HL-60 (cell line): ENCODE measurements around the gene COMP.

ENCODE experiments used
- DNase-seq, 2 experiments: peaks; one replicate each; pipeline ENCODE4 v3.0.0-alpha.2; 2010 to 2020; ENCODE audit warnings: low read depth in 1 of 2, low spot score in 1 of 2
- H3K27ac ChIP-seq: fragments of 250-450 bp; sonication (Bioruptor Pico); replicated peaks from 2 replicates; pipeline ENCODE4 v1.5.1; 2020; ENCODE audit warnings: mild to moderate bottlenecking, moderate library complexity
- H3K27me3 ChIP-seq: fragments of 250-450 bp; sonication (Bioruptor Pico); 2 replicates; pipeline ENCODE4 v1.5.1; 2021; ENCODE audit warnings: mild to moderate bottlenecking, moderate library complexity; ENCODE audit not compliant: insufficient read depth, poor library complexity, severe bottlenecking
- H3K4me3 ChIP-seq: replicated peaks from 2 replicates; pipeline ENCODE4 v1.5.1; 2011; ENCODE audit warnings: mild to moderate bottlenecking, control low read depth, low read length; ENCODE audit not compliant: insufficient read depth
- GABPA ChIP-seq: IDR thresholded peaks from 2 replicates; pipeline ENCODE4 v1.6.1; 2012; ENCODE audit warnings: low read depth
- POLR2AphosphoS5 ChIP-seq: IDR thresholded peaks from 2 replicates; pipeline ENCODE4 v1.6.1; 2012; ENCODE audit warnings: low read depth
- SPI1 ChIP-seq: IDR thresholded peaks from 2 replicates; pipeline ENCODE4 v1.6.1; 2012; ENCODE audit warnings: low read depth, mild to moderate bottlenecking, borderline replicate concordance
- TF ChIP-seq, protein P1 (sequence below): IDR thresholded peaks from one replicate; pipeline ENCODE4 v1.5.1; 2011; ENCODE audit warnings: low read length, control low read depth, inconsistent platforms; ENCODE audit not compliant: insufficient read depth
- TF ChIP-seq, protein P2 (sequence below): IDR thresholded peaks from 2 replicates; pipeline ENCODE4 v1.6.1; 2012; ENCODE audit warnings: low read depth; ENCODE audit not compliant: insufficient replicate concordance

Gene COMP

DNA sequence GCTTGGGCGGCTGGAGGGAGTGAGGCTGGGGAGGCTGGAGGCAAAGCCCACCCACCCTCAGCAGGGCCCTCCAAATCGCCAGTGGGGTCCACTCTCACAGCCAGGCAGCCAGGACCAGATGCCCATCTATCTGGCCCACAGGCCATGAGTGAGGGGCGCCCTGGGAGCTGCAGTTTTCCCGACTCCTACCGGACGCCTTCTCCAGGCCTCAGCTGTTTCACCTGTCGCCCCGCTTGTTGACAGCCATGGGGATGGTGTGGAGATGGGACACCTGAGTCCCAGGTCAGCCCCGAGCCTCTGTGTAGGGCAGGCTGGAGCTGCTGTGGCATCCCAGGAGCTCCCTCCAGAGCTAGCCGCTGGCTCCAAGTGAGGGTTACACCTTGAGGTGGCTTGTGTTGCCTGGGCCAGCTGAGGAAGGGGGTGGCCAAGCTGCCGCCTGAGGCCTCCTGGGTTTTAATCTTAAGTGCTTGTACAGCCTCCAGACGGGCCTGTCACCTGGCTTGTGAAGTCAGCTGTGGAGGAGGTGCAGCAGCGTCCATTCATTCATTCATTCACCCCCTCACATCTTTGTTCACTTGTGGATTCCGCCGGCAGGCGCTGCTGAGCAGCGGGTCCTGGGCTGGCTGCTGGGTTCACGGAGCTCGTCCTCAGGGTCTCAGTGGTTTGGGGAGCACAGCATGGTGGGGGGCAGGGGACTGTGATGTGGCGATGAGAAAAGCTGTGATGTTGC is 52.0 kb downstream of the COMP start:
- no peaks in the 10 kb centered on the region for H3K27me3 ChIP-seq
- DNase-seq: no peak
- TF ChIP-seq GABPA (no peak), SPI1 (no peak), POLR2AphosphoS5 (no peak)
- TF ChIP-seq, protein P1, sequence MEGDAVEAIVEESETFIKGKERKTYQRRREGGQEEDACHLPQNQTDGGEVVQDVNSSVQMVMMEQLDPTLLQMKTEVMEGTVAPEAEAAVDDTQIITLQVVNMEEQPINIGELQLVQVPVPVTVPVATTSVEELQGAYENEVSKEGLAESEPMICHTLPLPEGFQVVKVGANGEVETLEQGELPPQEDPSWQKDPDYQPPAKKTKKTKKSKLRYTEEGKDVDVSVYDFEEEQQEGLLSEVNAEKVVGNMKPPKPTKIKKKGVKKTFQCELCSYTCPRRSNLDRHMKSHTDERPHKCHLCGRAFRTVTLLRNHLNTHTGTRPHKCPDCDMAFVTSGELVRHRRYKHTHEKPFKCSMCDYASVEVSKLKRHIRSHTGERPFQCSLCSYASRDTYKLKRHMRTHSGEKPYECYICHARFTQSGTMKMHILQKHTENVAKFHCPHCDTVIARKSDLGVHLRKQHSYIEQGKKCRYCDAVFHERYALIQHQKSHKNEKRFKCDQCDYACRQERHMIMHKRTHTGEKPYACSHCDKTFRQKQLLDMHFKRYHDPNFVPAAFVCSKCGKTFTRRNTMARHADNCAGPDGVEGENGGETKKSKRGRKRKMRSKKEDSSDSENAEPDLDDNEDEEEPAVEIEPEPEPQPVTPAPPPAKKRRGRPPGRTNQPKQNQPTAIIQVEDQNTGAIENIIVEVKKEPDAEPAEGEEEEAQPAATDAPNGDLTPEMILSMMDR: no peak
- TF ChIP-seq, protein P2, sequence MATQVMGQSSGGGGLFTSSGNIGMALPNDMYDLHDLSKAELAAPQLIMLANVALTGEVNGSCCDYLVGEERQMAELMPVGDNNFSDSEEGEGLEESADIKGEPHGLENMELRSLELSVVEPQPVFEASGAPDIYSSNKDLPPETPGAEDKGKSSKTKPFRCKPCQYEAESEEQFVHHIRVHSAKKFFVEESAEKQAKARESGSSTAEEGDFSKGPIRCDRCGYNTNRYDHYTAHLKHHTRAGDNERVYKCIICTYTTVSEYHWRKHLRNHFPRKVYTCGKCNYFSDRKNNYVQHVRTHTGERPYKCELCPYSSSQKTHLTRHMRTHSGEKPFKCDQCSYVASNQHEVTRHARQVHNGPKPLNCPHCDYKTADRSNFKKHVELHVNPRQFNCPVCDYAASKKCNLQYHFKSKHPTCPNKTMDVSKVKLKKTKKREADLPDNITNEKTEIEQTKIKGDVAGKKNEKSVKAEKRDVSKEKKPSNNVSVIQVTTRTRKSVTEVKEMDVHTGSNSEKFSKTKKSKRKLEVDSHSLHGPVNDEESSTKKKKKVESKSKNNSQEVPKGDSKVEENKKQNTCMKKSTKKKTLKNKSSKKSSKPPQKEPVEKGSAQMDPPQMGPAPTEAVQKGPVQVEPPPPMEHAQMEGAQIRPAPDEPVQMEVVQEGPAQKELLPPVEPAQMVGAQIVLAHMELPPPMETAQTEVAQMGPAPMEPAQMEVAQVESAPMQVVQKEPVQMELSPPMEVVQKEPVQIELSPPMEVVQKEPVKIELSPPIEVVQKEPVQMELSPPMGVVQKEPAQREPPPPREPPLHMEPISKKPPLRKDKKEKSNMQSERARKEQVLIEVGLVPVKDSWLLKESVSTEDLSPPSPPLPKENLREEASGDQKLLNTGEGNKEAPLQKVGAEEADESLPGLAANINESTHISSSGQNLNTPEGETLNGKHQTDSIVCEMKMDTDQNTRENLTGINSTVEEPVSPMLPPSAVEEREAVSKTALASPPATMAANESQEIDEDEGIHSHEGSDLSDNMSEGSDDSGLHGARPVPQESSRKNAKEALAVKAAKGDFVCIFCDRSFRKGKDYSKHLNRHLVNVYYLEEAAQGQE: no peak
- no peak overlapping the region for H3K27ac ChIP-seq
- H3K4me3 ChIP-seq: no peak overlapping the region

DNA sequence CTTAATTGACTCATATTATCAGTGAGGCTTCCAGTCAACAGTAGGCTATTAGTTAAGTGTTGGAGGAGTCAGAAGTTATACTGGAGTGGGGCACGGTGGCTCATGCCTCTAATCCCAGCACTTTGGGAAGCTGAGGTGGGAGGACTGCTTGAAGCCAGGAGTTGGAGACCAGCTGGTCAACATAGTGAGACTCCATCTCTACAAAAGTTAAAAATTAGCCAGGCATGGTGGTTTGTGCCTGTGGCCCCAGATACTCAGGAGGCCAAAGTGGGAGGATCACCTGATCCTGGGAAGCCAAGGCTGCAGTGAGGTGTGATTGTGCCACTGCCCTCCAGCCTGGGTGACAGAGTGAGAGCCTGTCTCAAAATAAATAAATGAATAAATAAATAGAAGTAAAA is 53.2 kb downstream of the COMP start:
- H3K27ac ChIP-seq: no peak overlapping the region

DNA sequence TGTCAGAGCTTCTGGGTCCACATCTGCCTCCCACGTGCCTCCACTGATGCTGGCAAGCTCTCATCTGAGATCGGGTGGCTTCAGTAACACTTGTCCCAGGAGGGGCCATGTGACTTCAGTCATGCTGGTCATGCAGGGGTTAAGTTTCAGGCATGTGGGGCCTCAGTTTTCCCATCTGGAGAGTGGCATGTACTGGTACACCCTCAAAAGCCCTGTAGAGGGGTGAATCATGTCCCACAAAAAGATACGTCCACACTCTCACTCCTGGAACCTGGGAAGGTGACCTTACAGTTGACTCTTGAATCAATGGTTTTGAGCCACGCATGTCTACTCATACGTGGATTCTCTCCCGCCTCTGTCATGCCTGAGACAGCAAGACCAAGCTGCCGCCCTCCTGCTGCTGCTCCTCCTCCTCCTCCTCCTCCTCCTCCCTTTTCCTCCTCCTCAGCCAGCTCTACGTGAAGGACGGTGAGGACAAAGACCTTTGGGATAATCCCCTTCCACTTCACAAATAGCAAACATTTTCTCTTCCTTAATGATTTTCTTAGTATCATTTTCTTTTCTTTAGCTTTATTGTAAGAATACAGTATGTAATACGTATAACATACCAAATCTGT is 53.7 kb downstream of the COMP start:
- DNase-seq: no peak

More for the DNA sequence above, 53.2 kb downstream of the COMP start:
- no peaks in the 10 kb centered on the region for H3K27me3 ChIP-seq
- TF ChIP-seq, protein P1: no peak
- TF ChIP-seq SPI1 (no peak), POLR2AphosphoS5 (no peak), GABPA (no peak)
- TF ChIP-seq, protein P2: no peak
- DNase-seq: no peak
- no peak overlapping the region for H3K4me3 ChIP-seq

More for the DNA sequence above, 53.7 kb downstream of the COMP start:
- TF ChIP-seq SPI1 (no peak), POLR2AphosphoS5 (no peak), GABPA (no peak)
- TF ChIP-seq, protein P1: no peak
- TF ChIP-seq, protein P2: no peak
- H3K4me3 ChIP-seq: no peak overlapping the region
- no peak overlapping the region for H3K27ac ChIP-seq
- H3K27me3 ChIP-seq: no peaks in the 10 kb centered on the region
